HT1080 (cell line): Measurements from ENCODE around the gene PRRG2. TPM values are rescaled to one million over a fixed set of nuclear protein-coding genes. Genes with fewer than 3 reads are reported as not detected.
A peak's percentile ranks its signal among the peaks of the same experiment; 100 is the strongest.

Source experiments
- DNase-seq: peaks from one replicate; pipeline ENCODE4 v3.0.0-alpha.2; 2015; ENCODE audit warnings: low read depth
- total RNA-seq: library from RNA; depleted of rRNA; stranded (reverse); fragments of >200 nt; shearing (Covaris generic); gene quantifications from 2 replicates; pipeline ENCODE4 v1.2.3, GENCODE V29; 2014

The PRRG2 gene
- total RNA-seq, 1 experiment from 2014 or later, result 1.1 TPM

DNA sequence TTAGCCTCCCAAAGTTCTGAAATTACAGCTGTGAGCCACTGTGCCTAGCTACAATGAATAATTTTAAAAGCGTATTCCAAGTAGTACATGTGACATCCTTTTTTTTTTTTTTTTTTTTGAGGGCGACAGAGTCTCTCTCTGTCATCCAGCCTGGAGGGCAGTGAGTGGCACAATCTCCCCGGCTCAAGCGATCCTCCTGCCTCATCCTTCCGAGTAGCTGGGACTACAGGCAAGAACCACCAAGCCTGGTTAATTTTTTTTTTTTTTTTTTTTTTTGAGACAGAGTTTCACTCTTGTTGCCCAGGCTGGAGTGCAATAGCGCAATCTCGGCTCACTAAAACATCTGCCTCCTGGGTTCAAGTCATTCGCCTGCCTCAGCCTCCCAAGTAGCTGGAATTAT, 6.1 kb downstream of the PRRG2 start:
- DNase-seq, result no peak

DNA sequence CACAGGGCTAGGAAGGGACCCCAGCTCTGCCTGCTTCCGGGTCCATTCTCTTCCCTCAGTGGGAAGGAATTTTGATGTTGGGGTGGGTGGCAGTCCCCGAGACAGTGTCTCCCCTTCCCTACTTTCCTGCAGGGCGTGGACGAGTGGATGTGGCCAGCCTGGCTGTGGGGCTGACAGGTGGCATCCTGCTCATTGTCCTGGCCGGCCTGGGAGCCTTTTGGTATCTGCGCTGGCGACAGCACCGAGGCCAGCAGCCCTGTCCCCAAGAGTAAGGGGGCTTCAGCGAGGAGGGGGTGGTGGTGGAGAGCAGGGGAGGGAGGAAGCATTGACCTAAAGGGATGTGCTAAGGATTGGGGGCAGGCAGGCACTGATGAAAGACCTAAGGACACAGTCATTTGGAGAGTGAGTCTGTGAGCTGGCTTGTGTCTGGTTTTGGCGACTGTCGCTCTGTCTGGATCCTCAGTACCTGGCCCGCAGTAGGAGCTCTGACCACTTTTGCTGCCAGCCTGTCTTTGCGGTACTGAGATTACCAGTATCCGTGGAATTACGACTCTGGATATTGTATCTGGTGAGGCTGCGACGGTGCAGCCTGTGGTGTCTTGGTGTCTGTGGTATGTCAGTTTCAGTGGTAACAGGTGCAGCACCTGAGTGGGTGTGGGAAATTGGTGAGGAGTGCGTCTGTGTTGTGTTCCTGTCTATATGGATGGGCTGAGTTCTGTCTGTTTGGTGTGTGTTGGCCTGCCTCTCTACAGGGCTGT, 7.4 kb downstream of the PRRG2 start:
- DNase-seq, result no peak

DNA sequence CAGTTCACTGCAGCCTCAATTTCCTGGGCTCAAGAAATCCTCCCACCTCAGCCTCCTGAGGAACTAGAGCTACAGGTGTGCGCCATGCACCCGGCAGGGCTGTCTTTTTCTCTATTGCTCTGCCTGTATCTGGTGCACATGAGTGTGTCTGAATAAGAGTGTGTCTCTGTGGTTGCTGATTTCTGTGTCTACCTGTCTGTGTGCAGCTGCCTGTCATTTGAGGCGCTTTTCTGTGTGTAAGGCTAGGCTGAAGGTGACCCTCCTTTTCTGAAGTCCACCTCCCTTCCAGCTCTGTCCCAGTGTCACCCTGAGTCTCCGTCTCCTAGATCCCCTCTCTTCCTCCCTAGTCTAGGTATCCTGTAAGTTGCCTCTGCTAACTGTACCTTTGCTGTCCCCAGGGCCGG, 8.4 kb downstream of the PRRG2 start:
- DNase-seq, result no peak

DNA sequence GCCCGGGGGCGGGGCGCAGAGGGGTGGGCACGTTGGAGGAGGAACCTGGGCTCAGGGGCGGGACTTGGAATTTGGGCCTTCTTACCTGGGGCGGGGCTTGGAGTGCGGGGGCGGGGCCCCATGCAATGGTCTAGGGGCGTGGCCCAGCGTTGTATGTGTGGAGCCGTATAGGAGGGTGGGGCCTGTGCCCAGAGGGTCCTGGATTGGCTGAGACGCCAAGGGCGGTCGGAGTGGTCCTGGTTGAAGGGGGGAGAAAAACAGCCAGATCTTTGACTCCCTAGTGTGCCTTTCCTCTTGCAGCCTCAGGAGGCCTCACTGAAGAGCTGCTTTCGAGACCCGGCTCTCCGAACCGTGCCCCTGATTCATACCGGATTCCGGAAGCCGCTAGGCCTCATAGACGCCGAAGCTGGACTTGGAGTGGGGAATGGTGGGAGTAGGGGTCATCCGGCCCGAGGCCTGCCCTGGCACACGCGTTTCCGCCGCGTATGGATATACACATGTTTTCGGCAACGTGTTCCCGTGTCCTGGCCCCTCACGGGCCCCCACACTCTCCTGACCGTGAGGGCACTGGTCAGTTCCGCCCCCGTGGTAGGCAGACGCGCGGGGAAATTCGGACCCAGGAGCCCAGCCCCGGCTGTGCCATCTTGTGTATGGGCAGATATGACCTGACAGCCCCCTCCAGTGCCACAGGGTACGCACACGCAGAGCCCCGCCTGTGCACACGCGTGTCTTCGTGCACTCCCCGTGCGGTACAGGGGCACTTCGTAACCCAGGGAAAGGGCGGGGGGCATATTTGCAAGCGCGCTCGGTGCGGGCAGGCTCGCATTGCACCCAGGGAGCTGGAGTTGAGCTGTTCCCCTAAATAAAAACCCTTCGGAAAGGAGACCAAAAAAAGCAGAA, 9.2 kb downstream of the PRRG2 start:
- DNase-seq, result peak; percentile 98

DNA sequence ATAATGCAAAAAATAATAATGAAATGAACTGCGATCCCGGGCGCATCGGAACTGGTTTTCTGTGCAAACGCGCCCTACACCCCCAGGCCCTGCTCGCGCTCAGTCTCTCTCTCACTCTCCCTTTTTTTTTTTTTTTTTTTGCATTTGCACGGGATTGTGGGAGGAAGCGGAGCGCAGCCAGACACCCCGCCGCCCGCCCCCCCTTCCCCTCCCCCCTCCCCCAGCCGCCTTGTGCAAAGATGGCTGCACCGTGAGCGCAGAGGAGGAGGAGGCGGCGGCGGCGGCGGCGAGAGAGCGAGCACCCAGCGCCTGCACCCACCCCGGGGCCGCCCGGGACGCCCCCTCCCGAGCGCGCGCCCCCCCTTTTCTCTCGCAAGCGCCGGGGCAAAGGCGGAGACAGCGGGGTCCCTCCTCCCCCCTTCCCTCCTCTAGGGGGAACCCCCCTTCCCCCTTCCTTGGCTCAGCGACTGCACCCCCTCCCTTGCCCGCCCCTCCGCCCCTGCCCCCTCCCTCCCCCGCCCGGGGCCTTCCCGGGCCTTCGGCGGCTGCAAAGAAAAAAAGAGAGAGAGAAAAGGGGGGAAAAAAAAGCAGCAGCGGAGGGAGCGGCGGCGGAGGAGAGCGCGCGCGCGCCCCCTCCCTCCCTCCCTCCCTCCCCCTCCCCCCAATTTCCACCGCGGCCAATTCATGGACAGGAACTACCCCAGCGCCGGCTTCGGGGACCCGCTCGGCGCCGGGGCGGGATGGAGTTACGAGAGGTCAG, 10.0 kb downstream of the PRRG2 start, which contains the start of gene PRR12:
TSS of gene PRR12 (plus strand) at position 212 of the 760 bp plus-strand sequence. CDS start at position 685, 473 bp downstream.
- peak; percentile 70 for DNase-seq

DNA sequence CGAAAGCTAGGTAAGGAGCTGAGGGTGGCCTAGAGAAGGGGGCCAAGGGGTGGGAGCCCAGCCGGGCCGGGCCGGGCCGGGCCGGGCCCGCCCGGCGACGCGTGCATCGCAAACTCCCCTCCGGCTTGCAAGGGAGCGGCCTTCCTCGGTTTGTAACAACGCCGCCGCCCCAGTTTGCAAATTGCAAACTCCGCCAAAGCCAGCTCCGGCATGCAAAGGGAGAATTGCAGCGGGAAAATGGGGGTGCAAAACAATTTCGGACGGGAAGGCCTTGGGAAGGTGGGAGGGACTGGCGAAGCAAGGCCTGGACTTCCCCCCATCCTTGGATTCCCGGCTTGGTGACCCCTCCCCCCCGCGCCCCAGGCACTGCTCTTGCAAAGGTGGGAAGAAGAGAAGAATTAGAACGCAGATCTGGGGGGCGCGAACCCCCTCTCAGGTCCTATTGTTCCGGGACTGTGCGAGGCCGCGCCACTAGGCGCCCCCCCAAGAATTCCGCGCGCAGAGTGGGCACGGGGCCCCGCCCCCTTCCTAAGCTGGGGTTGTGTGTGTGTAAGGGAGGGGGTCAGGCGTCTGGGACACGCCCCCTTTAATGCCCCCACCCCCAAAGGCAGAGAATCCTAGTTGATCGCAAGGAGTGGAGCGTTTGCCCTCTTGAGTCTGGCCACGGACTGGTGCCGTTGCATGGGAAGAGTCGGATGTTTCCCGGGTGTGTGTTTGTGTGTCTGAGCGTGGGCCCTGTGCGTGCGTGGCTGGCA, 10.8 kb downstream of the PRRG2 start:
- DNase-seq, result peak; percentile 71

DNA sequence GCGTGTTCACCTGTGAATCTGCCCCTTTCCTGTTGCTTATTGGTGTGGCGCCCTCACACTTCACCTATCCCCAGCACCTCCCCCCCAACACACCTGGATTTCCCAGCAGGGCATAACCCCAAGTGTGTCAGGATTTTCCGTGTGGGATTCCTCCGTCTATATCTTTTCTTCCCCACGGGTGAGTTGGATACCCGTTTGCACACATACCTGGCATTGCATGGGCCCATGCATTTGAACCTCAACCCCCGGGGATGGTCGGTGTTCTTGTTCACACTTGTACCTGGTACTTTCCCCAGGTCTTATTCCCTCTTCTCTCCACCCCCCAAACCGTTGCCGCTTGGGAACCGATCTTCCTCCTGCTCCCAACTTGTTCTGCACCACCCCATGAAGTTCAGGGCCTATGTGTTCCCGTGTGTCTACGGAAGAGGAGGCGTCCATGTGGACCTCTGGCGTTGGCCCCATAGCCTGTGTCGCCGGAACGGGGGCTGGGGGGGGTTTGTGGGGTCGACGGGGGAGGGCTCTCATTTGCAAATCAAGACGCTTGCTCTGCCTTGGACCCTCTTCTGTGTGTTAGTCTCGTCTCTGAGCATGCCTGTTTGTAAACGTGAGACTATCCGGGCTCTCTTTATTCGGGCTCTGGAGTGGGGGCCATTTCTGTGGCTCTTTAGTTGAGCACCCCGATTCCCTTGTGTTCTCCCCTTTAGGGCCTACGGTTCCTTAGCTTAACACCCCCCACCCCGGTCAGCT, 11.5 kb downstream of the PRRG2 start:
- no peak for DNase-seq

DNA sequence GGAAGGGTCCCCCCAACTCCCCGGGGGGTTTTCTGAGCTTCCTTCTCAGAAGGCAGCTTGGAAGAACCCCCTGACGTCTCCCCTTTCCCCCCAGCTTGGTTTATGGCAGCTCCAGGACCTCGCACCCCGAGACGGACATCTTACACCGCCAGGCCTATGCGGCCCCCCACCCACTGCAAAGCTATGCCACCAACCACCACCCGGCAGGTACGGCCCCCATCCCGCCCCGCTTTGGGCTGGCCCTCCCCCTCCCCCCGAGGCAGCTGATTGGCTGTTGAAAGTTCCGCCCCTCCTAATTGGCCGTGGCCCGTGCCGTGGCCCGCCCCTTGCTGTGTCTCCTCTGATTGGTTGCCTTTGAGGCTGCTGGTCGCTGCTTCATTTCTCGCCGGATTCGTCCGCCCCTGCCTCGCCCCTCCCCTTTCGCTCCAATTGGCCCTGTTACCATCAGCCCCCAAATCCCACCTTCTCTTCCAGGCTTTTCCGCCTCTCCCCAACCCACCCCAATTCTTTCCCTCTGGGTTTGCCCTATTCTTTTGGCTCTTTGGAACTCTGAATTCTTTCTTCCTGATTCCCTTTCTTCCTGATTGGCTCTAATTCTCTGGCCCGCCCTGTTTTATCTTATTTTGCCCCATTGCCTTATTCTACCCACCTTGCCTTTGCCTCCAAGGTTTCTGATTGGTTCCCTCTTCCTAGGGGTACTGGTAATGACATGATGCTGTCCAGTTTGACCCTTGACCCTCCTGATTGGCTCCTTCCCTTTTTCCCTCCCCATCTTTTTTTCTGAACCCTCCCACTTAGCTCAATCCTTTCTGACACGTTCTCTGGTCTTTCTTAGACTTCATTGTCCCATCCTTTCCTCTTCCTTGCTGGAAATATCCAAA, 12.4 kb downstream of the PRRG2 start:
- DNase-seq, result peak; percentile 87

DNA sequence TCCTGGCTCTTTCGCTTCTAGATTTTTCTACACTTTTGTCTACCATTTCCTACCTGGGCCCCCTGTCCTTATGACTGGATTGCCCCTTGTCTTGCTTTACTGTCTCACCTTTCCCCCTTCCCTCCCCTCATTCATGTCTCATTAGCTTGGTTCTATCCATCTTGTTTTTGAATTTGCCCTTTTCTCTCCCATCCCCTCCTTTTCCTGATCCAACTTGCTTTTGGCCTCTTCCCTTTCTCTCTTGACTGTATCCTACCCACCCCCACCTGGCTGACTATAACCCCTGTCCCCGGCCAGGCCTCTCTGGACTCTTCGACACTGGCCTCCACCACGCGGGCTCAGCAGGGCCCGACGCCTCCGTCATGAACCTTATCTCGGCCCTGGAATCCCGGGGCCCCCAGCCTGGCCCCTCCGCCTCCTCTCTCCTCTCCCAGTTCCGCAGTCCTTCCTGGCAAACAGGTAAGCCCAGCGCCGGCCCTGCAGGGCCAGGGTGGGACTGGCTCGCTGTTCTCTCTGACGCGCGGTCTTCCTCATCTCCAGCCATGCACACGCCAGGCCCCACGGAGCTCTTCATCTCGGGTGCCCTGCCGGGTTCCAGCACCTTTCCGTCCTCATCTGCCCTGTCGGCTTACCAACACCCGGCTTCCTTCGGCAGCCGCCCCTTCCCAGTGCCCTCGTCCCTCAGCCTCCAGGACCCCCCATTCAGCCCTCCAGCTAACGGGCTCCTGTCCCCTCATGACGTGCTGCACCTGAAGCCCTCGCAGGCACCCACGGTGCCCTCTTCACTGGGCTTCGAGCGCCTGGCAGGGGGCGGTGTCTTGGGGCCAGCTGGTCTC, 13.3 kb downstream of the PRRG2 start:
- no peak for DNase-seq

DNA sequence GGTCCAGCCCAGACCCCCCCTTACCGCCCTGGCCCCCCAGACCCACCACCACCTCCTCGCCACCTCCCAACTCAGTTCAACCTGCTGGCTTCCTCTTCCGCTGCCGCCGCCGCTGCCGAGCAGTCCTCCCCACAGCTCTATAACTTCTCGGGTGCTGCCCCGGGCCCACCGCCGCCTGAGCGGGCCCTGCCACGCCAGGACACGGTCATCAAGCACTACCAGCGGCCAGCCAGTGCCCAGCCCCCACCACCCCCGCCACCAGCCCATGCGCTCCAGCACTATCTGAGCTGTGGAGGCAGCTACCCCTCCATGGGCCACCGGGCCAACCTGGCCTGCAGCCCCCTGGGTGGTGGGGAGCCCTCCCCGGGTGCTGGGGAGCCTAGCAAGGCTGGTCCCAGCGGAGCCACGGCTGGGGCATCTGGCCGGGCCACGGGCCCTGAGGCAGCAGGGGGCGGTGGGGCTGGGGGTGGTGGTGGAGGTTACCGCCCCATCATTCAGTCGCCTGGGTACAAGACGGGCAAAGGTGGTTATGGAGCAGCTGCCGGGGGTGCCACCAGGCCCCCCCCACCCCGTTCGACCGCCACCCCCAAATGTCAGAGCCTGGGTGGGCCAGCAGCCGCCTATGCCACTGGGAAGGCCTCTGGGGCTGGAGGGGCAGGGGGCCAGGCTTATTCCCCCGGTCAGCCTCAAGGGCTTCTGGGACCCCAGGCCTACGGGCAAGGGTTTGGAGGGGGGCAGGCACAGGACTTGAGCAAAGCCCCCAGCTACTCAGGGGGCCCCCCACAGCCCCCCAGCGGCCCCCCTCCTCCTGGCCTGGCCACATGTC, 14.1 kb downstream of the PRRG2 start:
- DNase-seq, result no peak

DNA sequence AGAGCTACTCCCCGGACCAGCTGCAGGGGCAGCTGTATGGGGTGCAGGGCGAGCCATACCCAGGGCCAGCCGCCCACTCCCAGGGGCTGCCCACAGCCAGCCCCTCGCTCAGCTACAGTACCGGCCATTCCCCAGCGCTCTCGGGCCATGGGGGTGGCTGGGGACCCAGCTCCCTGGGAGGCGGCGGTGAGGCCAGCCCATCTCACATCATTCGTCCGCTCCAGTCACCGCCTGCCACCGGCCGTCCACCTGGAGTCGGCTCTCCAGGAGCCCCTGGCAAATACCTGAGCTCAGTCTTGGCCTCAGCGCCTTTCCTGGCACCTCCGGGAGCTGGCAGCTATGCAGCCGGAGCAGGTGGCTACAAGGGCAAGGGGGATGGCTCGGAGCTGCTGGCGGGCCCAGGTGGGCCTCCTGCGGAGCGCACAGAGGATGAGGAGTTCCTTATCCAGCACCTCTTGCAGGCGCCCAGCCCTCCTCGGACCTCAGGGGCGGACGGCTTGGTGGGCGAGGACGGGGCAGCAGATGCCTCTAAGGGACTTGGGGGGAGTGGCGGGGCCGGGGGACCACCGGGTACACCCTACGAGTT, 14.8 kb downstream of the PRRG2 start:
- no peak for DNase-seq

DNA sequence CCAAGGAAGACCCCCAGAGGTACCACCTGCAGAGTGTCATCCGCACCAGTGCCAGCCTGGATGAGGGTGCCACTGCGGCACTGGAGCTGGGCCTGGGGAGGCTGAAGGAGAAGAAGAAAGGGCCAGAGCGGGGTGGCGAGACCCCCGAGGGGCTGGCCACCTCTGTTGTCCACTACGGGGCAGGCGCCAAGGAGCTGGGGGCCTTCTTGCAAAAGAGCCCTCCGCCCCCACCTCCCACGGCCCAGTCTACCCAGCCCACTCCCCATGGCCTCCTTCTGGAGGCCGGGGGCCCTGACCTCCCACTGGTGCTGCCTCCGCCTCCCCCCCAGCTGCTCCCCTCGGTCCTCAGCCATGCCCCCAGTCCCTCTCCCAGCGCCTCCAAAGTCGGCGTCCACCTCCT, 15.3 kb downstream of the PRRG2 start:
- DNase-seq, result no peak

DNA sequence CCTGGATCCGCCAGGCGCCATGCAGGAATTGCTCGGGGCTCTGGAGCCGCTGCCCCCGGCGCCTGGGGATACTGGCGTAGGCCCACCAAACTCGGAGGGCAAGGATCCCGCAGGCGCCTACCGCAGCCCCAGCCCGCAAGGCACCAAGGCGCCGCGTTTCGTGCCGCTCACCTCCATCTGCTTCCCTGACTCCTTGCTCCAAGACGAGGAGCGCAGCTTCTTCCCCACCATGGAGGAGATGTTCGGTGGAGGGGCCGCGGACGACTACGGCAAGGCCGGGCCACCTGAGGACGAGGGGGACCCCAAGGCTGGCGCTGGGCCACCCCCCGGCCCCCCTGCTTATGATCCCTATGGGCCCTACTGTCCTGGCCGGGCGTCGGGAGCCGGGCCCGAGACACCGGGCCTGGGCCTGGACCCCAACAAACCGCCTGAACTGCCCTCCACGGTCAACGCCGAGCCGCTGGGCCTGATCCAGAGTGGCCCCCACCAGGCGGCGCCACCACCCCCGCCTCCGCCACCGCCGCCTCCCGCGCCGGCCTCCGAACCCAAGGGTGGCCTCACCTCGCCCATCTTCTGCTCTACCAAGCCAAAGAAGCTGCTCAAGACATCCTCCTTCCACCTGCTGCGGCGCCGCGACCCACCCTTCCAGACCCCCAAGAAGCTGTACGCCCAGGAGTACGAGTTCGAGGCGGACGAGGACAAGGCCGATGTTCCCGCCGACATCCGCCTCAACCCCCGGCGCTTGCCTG, 16.0 kb downstream of the PRRG2 start:
- no peak for DNase-seq

DNA sequence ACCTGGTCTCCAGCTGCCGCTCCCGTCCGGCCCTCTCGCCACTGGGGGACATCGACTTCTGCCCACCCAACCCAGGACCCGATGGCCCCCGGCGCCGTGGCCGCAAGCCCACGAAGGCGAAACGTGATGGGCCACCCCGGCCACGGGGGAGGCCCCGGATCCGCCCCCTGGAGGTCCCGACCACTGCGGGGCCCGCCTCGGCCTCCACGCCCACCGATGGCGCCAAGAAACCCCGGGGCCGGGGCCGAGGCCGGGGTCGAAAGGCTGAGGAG, 16.5 kb downstream of the PRRG2 start:
- no peak for DNase-seq

DNA sequence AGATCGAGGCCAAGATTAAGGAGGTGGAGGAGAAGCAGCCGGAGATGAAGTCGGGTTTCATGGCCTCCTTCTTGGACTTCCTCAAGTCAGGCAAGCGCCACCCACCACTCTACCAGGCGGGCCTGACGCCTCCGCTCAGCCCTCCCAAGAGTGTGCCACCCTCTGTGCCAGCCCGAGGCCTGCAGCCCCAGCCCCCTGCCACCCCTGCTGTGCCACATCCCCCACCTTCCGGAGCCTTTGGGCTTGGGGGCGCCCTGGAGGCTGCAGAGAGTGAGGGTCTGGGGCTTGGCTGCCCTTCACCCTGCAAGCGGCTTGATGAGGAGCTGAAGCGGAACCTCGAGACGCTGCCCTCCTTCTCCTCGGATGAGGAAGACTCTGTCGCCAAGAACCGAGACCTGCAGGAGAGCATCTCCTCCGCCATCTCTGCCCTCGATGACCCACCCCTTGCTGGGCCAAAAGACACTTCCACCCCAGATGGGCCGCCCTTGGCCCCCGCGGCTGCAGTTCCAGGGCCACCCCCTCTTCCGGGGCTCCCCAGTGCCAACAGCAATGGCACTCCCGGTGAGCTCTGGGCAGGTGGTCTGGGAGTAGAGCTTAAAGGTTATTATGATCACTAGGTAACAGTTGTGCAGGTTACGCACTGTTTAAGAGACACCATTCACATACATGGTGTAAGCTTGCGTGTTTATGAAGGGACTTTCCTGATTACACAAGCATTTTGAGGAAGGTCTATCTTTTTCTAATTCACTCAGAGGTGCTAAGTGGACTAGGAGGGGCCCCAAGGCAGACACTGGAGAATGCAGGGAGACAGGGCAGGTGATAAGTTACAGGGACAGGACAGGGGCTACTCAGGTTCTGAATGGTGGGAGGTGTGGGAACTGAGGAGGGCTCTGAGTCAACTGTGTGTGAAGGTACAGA, 18.5 kb downstream of the PRRG2 start:
- DNase-seq, result no peak
